ENCODE data around the gene MOCS1. TPM values are rescaled to one million over a fixed set of nuclear protein-coding genes. Genes with fewer than 3 reads are reported as not detected.

Gene MOCS1
- total RNA-seq, 1 donor from 2014 or later = 18.4 TPM

DNA sequence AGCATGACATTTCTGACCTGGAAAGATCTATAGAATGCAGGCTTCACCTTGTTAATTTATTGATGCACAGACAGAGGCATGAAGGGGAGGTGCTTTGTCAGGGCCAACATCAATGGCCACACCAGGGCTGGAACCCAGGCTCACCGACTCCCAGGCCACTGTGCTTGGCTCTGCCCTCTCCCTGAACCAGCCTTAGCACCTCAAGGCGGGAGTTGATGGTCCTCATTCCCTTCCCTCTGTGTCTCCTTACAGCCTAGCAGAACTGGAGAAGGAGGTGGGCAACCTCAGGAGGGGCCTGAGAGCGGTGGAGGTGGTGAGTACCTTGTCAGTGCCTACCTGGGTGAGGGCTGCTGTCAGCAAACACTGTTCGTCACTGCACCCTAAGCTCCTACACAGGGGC, 35.6 kb downstream of the MOCS1 start:
- DNase-seq (ENCODE audit: low read depth, low spot score) = no peak
- Mint-ChIP-seq H3K36me3 (ENCODE audit: low read depth) (peaks cover 10% of the 10 kb centered on the region), H3K27ac (ENCODE audit: unreplicated experiment) (no peak overlapping the region), H3K4me1 (peaks cover 16% of the 10 kb centered on the region), H3K4me3 (no peak overlapping the region), H3K9me3 (no peaks in the 10 kb centered on the region), H3K27me3 (ENCODE audit: low read depth) (no peaks in the 10 kb centered on the region)
- TF ChIP-seq, protein P1, sequence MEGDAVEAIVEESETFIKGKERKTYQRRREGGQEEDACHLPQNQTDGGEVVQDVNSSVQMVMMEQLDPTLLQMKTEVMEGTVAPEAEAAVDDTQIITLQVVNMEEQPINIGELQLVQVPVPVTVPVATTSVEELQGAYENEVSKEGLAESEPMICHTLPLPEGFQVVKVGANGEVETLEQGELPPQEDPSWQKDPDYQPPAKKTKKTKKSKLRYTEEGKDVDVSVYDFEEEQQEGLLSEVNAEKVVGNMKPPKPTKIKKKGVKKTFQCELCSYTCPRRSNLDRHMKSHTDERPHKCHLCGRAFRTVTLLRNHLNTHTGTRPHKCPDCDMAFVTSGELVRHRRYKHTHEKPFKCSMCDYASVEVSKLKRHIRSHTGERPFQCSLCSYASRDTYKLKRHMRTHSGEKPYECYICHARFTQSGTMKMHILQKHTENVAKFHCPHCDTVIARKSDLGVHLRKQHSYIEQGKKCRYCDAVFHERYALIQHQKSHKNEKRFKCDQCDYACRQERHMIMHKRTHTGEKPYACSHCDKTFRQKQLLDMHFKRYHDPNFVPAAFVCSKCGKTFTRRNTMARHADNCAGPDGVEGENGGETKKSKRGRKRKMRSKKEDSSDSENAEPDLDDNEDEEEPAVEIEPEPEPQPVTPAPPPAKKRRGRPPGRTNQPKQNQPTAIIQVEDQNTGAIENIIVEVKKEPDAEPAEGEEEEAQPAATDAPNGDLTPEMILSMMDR (conservative IDR thresholded peaks at IDR 0.05) = no peak

DNA sequence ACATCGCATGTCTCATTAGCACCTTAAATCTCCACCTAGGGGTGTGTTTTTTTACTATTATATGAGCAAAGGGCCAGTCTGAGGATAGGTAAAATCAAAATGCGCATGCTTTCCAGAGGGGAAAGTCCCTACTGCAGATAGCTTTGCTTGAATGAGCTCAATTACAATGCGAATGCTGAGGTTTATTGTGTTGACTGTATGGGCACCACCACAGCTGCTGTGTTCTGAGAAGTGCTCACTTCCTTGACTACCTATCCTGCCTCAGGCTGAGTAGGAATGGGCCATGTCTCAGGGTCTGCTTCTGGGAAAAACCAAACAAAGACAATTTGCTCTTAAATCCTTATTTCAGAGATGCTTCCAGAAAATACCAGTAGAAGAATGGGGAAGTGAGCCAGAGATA, 36.6 kb downstream of the MOCS1 start:
- no peaks in the 10 kb centered on the region for H3K9me3 Mint-ChIP-seq
- H3K4me3 Mint-ChIP-seq = no peak overlapping the region
- no peak for DNase-seq (ENCODE audit: low read depth, low spot score)
- no peak overlapping the region for H3K27ac Mint-ChIP-seq (ENCODE audit: unreplicated experiment)
- TF ChIP-seq, protein P1 (conservative IDR thresholded peaks at IDR 0.05) = no peak
- H3K4me1 Mint-ChIP-seq = peaks cover 16% of the 10 kb centered on the region
- no peaks in the 10 kb centered on the region for H3K27me3 Mint-ChIP-seq (ENCODE audit: low read depth)
- H3K36me3 Mint-ChIP-seq (ENCODE audit: low read depth) = peaks cover 7% of the 10 kb centered on the region

DNA sequence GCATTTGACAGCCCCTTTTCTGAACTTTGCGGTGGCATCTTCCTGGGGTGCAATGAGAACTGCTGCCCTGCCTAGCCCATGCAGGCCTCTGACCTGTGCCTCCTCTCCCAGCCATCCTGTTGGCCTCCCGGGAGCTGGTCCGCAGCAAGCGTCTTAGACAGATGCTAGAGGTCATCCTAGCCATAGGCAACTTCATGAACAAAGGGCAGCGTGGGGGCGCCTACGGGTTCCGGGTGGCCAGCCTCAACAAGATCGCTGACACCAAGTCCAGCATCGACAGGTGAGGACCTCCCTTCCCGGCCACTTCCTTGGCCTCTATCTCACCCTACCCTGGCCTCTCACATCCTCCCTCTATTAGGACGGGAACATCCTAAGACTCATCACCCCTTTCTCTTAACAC, 37.6 kb downstream of the MOCS1 start:
- TF ChIP-seq, protein P1 (conservative IDR thresholded peaks at IDR 0.05) = no peak
- H3K36me3 Mint-ChIP-seq (ENCODE audit: low read depth) = peaks cover 7% of the 10 kb centered on the region
- no peak overlapping the region for H3K27ac Mint-ChIP-seq (ENCODE audit: unreplicated experiment)
- H3K9me3 Mint-ChIP-seq = no peaks in the 10 kb centered on the region
- DNase-seq (ENCODE audit: low read depth, low spot score) = no peak
- no peaks in the 10 kb centered on the region for H3K27me3 Mint-ChIP-seq (ENCODE audit: low read depth)
- peaks cover 20% of the 10 kb centered on the region for H3K4me1 Mint-ChIP-seq
- no peak overlapping the region for H3K4me3 Mint-ChIP-seq

DNA sequence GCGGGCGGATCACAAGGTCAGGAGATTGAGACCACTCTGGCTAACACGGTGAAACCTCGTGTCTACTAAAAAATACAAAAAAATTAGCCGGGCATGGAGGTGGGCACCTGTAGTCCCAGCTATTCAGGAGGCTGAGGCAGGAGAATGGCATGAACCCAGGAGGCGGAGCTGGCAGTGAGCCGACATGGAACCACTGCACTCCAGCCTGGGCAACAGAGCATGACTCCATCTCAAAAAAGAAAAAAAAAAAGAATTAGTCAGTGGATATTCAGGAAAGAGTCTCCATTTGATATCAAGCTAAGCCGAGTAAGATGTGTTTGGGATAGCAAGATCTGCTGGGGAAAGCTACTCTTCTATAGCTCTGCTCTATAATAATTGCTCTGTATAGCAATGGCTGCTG, 41.0 kb downstream of the MOCS1 start:
- Mint-ChIP-seq H3K27ac (ENCODE audit: unreplicated experiment) (no peak overlapping the region), H3K4me3 (no peak overlapping the region), H3K27me3 (ENCODE audit: low read depth) (no peaks in the 10 kb centered on the region), H3K4me1 (peaks cover 31% of the 10 kb centered on the region), H3K36me3 (ENCODE audit: low read depth) (peaks cover 7% of the 10 kb centered on the region), H3K9me3 (no peaks in the 10 kb centered on the region)
- TF ChIP-seq, protein P1 (conservative IDR thresholded peaks at IDR 0.05) = no peak
- no peak for DNase-seq (ENCODE audit: low read depth, low spot score)

DNA sequence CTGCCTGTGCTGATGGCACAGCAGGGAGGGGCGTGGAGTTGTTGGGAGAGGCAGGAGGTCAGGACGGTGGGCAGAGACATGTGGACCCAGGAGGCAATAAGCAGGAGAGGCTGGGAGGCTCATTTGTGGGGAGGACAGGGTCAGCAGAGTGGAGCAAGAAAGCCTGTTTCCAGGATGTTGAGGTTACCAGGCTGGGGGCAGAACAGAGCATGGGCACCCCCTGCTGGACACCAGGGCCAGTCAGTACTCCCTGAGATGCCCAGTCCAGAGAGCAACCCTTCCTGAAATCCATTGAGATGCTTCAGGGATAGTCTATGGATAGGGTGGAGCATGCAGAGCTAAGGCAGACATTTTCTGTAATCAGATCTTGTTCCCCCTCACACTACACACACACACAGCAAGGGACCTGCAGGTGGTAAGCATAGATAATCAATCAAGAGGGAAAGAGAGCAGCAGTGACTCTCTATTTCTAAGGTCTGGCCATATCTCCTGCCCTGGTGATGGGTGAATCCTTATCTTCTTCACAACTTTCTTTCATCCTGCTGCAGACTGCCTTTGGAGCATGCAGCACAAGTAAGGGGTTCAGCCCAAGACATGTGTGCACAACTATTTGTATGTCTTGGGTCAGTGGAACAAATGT, 41.7 kb downstream of the MOCS1 start:
- H3K4me3 Mint-ChIP-seq = no peak overlapping the region
- no peaks in the 10 kb centered on the region for H3K9me3 Mint-ChIP-seq
- peaks cover 7% of the 10 kb centered on the region for H3K36me3 Mint-ChIP-seq (ENCODE audit: low read depth)
- H3K27me3 Mint-ChIP-seq (ENCODE audit: low read depth) = no peaks in the 10 kb centered on the region
- TF ChIP-seq, protein P1 (conservative IDR thresholded peaks at IDR 0.05) = peak; percentile 79
- H3K27ac Mint-ChIP-seq (ENCODE audit: unreplicated experiment) = no peak overlapping the region
- H3K4me1 Mint-ChIP-seq = peaks cover 35% of the 10 kb centered on the region
- DNase-seq (ENCODE audit: low read depth, low spot score) = peak; percentile 64
